SU-DHL-6 (cell line): ENCODE data around the gene SMIM33.
A peak's percentile ranks its signal among the peaks of the same experiment; 100 is the strongest.

Source experiments
- H2AFZ ChIP-seq: fragments of 200-600 bp; sonication (generic); 2 replicates; pipeline ENCODE4 v1.6.1; 2014; ENCODE audit warnings: low read depth, mild to moderate bottlenecking, moderate library complexity, mixed read lengths, antibody characterized with exemption, low read length; ENCODE audit not compliant: severe bottlenecking
- H3F3A ChIP-seq: fragments of 200-600 bp; shearing (Covaris generic); 2 replicates; pipeline ENCODE4 v1.6.0; 2016; ENCODE audit warnings: antibody characterized with exemption, mild to moderate bottlenecking; ENCODE audit not compliant: insufficient read depth
- H3K27ac ChIP-seq: fragments of 200-600 bp; sonication (generic); 2 replicates; pipeline ENCODE4 v1.5.1; 2016; ENCODE audit warnings: low read depth, mild to moderate bottlenecking, low read length, moderate library complexity, mixed read lengths
- H3K27me3 ChIP-seq: fragments of 200-600 bp; sonication (generic), shearing (Covaris generic); 2 replicates; pipeline ENCODE4 v1.6.0; 2014; ENCODE audit warnings: mild to moderate bottlenecking, low read length
- H3K36me3 ChIP-seq: fragments of 200-600 bp; sonication (generic); 2 replicates; pipeline ENCODE4 v1.6.1; 2014; ENCODE audit warnings: mild to moderate bottlenecking, low read length, mixed read lengths
- H3K4me2 ChIP-seq: fragments of 300-600, 200-600 bp; shearing (Covaris generic), sonication (generic); 2 replicates; pipeline ENCODE4 v1.6.0; 2014; ENCODE audit warnings: low read length, low read depth, mild to moderate bottlenecking; ENCODE audit not compliant: poor library complexity, severe bottlenecking
- H3K4me3 ChIP-seq: fragments of 200-600 bp; sonication (generic); 2 replicates; pipeline ENCODE4 v1.5.1; 2014; ENCODE audit warnings: antibody characterized with exemption, low read length, mild to moderate bottlenecking, mixed read lengths; ENCODE audit not compliant: insufficient read depth, poor library complexity, severe bottlenecking
- H3K79me2 ChIP-seq: fragments of 200-600 bp; sonication (generic); 2 replicates; pipeline ENCODE4 v1.6.1; 2014; ENCODE audit warnings: mild to moderate bottlenecking, low read length, moderate library complexity; ENCODE audit not compliant: insufficient read depth
- H3K9ac ChIP-seq: fragments of 200-600 bp; sonication (generic); 2 replicates; pipeline ENCODE4 v1.7.0; 2014; ENCODE audit warnings: mild to moderate bottlenecking, low read length
- H3K9me2 ChIP-seq: fragments of 200-600 bp; sonication (generic); replicated peaks from 2 replicates; pipeline ENCODE4 v1.6.1; 2014; ENCODE audit warnings: low read length; ENCODE audit not compliant: insufficient read depth
- H3K9me3 ChIP-seq: fragments of 200-600 bp; sonication (generic); 2 replicates; pipeline ENCODE4 v1.6.1; 2014; ENCODE audit warnings: low read length, mixed read lengths; ENCODE audit not compliant: insufficient read depth
- H4K20me1 ChIP-seq: fragments of 200-600 bp; sonication (generic); 2 replicates; pipeline ENCODE4 v1.6.1; 2014; ENCODE audit warnings: low read depth, mild to moderate bottlenecking, antibody characterized with exemption, low read length, moderate library complexity, mixed read lengths
- CTCF ChIP-seq: fragments of 200-600 bp; sonication (generic); IDR thresholded peaks from one replicate; pipeline ENCODE4 v1.5.1; 2017; ENCODE audit warnings: antibody characterized with exemption, mild to moderate bottlenecking, low read length, moderate library complexity; ENCODE audit not compliant: insufficient read depth, poor library complexity, severe bottlenecking
- EZH2phosphoT487 ChIP-seq: fragments of 200-600 bp; sonication (generic), shearing (Covaris generic); conservative IDR thresholded peaks from 2 replicates; pipeline ENCODE4 v1.6.1; 2018; ENCODE audit warnings: mild to moderate bottlenecking, antibody characterized with exemption, low read length, moderate library complexity, mixed read lengths

Gene SMIM33

GRCh38 chr5:139514486-139514856 is 43.7 kb downstream of the SMIM33 start:
- Histone ChIP-seq H3K9ac (no peak overlapping the region), H3F3A (no peaks in the 10 kb centered on the region), H3K36me3 (no peaks in the 10 kb centered on the region), H4K20me1 (no peaks in the 10 kb centered on the region), H2AFZ (no peak overlapping the region), H3K27ac (no peak overlapping the region), H3K4me2 (no peak overlapping the region), H3K27me3 (no peaks in the 10 kb centered on the region), H3K79me2 (no peaks in the 10 kb centered on the region), H3K4me3 (no peak overlapping the region), H3K9me2 (no peaks in the 10 kb centered on the region), H3K9me3 (no peaks in the 10 kb centered on the region)
- TF ChIP-seq EZH2phosphoT487, result no peak
- TF ChIP-seq CTCF, result no peak

DNA sequence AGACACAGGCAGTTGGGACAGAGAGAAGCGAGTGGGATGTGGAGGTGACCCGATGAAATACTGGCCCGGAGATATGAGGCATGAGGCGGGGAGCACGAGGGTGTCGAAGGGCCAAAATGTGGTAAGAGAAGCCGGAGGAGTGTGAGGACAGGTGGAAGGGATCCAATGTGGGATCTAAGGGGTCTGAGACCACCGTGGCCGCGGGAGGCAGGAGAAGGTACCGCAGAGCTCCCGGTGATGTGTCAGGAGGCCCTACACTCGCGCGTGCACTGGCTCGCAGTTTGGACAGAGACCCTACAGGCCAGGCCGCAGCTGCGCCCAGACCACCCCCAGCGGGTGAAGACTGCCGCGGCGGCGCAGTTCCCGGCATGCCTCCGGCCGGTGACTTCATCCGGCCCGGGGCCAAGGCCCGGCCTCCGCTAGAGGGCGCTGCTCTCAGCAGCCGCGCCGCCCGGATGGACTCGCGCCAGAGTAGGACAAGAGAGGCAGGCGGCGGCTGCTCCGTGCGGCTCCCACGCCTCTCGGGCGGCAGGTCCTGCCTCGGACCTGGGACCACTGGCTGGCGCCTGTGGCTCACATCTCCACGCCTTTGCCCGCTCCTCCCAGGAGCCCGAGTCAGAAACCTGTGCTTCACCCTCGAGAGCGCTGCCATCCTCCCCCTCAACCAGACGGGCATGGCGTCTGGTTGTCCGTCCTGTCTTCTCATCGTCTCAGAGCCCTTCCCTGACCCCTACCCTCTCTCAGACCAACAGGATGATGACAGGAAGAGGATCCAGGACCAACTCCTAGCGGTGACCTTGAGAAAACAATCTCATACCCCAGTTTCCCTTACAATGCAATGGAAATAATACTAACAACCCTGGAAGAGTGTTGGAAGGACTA is 47.1 kb downstream of the SMIM33 start:
- H3K27ac ChIP-seq, result no peak overlapping the region
- peak overlapping the region; percentile 60 for H3K4me2 ChIP-seq
- no peaks in the 10 kb centered on the region for H3K36me3 ChIP-seq
- peak overlapping the region; percentile 93 for H2AFZ ChIP-seq
- H3F3A ChIP-seq, result no peaks in the 10 kb centered on the region
- no peaks in the 10 kb centered on the region for H3K79me2 ChIP-seq
- H3K9me3 ChIP-seq, result no peaks in the 10 kb centered on the region
- no peaks in the 10 kb centered on the region for H3K27me3 ChIP-seq
- H4K20me1 ChIP-seq, result no peaks in the 10 kb centered on the region
- peak overlapping the region; percentile 59 for H3K9ac ChIP-seq
- TF ChIP-seq CTCF, result peak; percentile 94
- no peak for TF ChIP-seq EZH2phosphoT487
- no peaks in the 10 kb centered on the region for H3K9me2 ChIP-seq
- H3K4me3 ChIP-seq, result peak overlapping the region; percentile 37
